GM11168 (cell line): ENCODE results near the gene SLA2.

Source experiments
- in situ Hi-C: fragments of 300-500 bp; cut with MboI; formaldehyde crosslinking; loops from one replicate; pipeline ENCODE4 v1.12.0; 2022; ENCODE audit warnings: low sequenced_read_pairs; ENCODE audit not compliant: unreplicated experiment

Gene SLA2, protein sequence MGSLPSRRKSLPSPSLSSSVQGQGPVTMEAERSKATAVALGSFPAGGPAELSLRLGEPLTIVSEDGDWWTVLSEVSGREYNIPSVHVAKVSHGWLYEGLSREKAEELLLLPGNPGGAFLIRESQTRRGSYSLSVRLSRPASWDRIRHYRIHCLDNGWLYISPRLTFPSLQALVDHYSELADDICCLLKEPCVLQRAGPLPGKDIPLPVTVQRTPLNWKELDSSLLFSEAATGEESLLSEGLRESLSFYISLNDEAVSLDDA

DNA sequence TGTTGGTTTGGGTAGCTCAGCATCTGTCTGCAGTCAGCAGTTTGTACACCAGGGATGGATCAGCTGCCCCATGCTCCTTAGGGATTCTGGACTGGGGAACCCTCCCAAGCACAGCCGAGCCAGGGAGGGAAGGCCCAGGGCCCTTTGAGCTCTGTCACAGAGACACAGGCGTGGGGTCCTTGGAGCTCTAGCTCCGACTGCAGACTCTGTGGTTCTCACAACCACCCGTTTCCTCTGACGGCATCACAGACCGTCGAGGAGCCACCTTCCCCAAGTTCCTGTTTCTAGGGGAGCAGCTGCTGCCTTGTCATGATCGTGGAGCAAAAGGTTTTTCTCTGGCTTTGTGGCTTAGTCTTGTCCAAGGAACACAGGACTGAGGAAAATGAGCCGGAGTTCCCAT is at the start of gene SLA2:
Gene SLA2, minus strand, starts transcription at position 199 of the 400 bp plus-strand sequence. CDS start 4,861 bp downstream, outside the sequence.
- in situ Hi-C loops: no loop called here

GRCh38 chr20:36695467-36695866 is 49.5 kb upstream of the SLA2 start:
- in situ Hi-C loops: loop anchor here (25.0 kb wide), 1 partner anchor 433 kb away; no protein-coding TSS in a partner anchor

DNA sequence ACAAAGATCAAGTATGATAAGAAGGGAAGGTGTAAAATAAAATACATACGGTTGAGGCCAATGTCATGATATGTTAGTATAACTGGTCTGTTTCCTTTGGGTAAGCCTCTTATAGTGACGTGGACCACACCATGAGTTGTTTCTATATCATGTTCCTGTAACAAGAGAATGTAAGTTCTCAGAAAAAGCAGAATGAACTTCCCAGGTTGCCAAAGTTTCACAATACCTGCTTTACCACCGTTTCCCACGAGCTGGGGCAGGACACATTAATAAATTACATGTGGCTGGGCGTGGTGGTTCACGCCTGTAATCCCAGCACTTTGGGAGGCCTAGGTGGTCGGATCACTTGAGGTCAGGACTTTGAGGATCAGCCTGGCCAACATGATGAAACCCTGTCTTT is 42.6 kb upstream of the SLA2 start:
- in situ Hi-C loops: loop anchor here (25.0 kb wide), 1 partner anchor 426 kb away; no protein-coding TSS in a partner anchor

GRCh38 chr20:36687850-36688249 is 41.9 kb upstream of the SLA2 start:
- in situ Hi-C loops: loop anchor here (25.0 kb wide), 1 partner anchor 426 kb away; no protein-coding TSS in a partner anchor

DNA sequence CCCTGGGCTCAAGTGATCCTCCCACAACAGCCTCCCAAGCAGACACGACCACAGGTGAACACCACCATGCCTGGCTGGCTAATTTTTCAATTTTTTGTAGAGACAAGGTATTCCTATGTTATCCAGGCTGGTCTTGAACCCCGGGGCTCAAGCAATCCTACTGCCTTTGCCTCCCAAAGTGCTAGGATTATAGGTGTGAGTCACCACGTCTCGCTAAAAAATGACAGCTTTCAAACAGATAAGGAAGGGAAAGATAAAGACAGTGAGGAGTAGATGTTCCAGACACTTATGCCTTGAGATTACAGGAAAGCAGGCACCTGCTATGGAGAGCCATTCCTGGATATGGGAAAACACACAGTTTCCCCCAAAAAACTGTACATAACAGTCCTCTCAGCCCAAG is 40.9 kb upstream of the SLA2 start:
- in situ Hi-C loops: loop anchor here (25.0 kb wide), 1 partner anchor 425 kb away; no protein-coding TSS in a partner anchor

- in situ Hi-C loops: loop anchor here (25.0 kb wide), 1 partner anchor 424 kb away; no protein-coding TSS in a partner anchor
These were observed 40.5 kb upstream of the SLA2 start for GRCh38 chr20:36686504-36686903.

DNA sequence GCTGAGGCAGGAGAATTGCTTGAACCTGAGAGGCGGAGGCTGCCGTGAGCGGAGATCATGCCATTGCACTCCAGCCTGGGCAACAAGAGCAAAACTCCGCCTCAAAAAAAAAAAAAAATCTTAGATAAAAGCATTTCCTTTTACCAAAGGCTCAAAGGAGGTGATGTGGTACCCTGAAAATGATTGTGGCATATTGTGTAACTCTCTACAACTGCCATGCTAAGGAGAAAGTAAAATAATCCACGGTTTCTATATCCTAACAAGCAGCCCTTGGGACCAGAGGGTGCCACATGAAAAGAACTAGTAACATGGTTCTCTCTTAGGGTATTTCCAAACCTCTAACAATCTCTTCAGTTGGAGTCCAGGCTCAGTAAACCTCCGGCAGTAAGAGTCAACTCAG is 38.8 kb upstream of the SLA2 start:
- in situ Hi-C loops: loop anchor here (25.0 kb wide), 1 partner anchor 422 kb away; no protein-coding TSS in a partner anchor

DNA sequence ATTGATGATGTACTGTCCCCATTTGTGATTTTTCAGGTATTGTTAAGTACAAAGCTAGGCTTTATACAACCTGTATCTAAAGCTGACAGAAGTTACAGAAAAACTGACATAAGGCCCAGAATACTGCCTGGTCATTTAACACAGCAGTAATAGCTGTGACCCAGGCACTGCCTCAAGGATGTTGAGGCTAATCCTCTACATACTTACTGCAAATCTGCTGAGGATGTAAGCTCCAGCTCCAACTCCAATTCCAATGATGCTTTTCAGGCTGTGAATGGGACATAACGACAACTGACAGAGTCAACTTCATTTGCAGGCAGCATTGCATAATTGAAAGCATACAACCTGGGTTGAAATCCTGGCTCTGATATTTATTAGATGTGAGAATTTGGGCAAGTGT is 36.3 kb upstream of the SLA2 start:
- in situ Hi-C loops: loop anchor here (25.0 kb wide), 1 partner anchor 420 kb away; no protein-coding TSS in a partner anchor

GRCh38 chr20:36677422-36677771 is 31.4 kb upstream of the SLA2 start:
- in situ Hi-C loops: loop anchor here (25.0 kb wide), 1 partner anchor 415 kb away; no protein-coding TSS in a partner anchor

- in situ Hi-C loops: loop anchor here (25.0 kb wide), 1 partner anchor 415 kb away; no protein-coding TSS in a partner anchor
These were observed 30.9 kb upstream of the SLA2 start for GRCh38 chr20:36676701-36677421.

GRCh38 chr20:36675545-36675944 is 29.5 kb upstream of the SLA2 start:
- in situ Hi-C loops: loop anchor here (25.0 kb wide), 1 partner anchor 413 kb away; no protein-coding TSS in a partner anchor

DNA sequence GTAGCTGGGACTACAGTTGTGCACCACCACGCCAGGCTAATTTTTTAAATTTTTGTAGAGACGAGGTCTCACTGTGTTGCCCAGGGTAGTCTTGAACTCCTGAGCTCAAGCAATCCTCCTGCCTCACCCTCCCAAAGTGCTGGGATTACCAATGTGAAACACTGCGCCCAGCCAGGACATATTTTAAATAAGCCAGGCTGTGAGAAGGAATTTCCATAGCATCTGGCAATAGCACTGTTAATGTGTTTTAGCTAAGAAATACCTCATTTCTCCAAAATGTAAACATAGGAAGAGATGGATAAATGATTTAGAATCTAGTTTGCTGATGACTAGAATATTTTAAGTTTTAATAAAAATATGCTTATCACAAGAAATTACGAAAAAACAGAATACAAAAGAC is 27.0 kb upstream of the SLA2 start:
- in situ Hi-C loops: no loop called here

DNA sequence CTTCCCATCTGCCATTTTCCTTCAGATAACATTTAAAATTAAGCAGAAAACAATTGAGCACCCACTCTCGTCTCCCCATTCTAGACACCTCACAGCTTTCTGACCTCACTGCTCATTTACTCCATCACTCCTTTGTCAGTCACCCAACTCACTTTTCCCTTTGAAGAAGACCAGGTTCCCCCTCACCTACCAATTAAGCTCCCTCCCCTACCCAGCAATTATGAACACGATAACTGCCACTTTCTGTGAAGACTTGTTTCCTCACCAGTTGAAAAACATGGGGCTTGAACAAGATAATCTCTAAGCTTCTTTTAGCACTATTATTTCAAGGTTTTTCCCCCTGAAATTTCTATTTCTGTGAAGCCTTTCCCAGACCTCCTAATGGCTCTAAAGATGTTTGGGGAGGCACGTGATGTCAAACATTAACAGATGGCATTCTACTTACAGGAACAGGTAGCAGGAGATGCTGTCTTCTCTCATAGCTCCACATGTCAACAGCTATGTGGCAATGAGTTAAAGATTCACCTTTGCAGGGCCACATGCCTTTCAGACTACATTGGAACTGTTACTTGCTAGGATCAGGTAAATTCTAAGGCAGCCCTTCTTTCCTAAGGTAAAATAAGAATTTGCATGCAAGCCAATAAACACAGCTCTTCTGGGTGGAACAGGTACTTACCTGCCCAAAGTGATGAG is 24.8 kb upstream of the SLA2 start:
- in situ Hi-C loops: no loop called here

DNA sequence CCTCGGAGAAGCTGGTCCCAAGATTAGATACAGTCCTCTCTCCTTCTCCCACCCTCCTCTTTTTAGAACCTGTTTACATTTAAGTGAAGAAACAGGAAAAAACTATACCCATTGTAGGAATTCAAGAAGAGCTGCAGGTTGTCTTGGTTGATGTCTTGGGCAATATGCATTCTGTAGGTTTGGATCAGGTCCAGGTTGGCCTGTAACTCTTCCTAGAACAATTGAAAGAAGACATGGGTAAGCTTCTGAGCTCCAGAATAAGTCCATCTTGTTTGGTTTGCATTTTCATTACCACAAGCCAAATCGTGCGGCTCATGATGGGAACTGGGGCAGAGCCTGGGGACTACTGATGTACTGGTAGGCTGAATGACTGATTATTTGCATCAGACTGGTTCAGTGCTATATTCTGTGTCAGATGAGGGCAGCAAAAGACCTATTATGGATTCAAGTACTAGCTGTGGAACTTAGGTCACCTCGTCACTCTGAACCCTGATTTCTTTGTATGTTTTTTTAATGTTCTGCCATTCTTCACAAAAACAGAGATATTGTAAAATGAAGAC is 20.3 kb upstream of the SLA2 start:
- in situ Hi-C loops: no loop called here

GRCh38 chr20:36663031-36663430 is 17.0 kb upstream of the SLA2 start:
- in situ Hi-C loops: no loop called here

GRCh38 chr20:36658300-36658699 is 12.3 kb upstream of the SLA2 start:
- in situ Hi-C loops: no loop called here

GRCh38 chr20:36656733-36657132 is 10.7 kb upstream of the SLA2 start:
- in situ Hi-C loops: no loop called here

DNA sequence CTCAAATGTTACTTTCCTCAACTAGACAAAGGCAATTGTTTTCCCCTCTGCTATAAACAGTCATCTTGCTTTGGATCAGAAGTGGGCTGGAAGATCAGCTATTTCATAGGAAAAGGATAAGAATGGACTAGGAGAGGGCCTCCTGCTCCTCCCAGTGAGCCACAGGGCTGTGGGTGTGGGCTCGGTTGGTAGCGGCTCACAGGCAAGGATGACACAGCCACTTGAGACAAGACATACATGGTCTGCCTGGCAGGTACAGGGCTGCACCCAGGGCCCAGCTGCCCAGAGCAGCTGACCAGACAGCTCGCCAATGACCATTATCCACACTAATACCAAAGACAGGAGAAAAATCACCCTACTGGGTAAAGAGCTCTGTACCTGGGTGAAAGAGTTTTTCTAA is 9.0 kb upstream of the SLA2 start:
- in situ Hi-C loops: no loop called here

GRCh38 chr20:36654506-36654905 is 8.5 kb upstream of the SLA2 start:
- in situ Hi-C loops: no loop called here

- in situ Hi-C loops: no loop called here
These were observed 7.5 kb upstream of the SLA2 start for GRCh38 chr20:36653456-36653855.
